ENCODE data around the gene MICOS13. TPM values are rescaled to one million over a fixed set of nuclear protein-coding genes. Genes with fewer than 3 reads are reported as not detected.

The MICOS13 gene
- total RNA-seq, 1 donor from 2014 or later: 22.8 TPM

DNA sequence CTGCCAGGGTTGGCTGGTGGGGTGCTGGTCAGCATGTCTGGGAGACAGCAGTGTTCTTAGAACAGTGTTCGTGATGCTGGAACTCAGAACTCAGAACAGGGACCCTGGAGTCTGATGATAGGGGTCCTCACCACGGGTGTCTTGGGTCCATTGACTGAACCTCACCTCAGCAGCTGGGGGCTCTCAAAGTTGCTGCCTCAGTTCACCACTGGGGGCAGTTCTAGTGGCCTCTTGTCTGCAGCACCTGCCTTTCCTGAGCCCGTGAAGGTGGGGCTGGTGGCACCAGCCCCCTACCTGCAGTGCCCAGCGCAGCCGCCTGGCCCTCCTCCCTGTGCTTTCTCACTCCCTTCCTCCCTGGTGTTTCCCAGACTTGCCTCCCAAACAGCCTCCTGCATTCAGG is 29.0 kb downstream of the MICOS13 start:
- Mint-ChIP-seq H3K27ac (ENCODE audit: unreplicated experiment) (no peak overlapping the region), H3K27me3 (ENCODE audit: unreplicated experiment) (peaks cover 3% of the 10 kb centered on the region), H3K9me3 (ENCODE audit: unreplicated experiment) (no peaks in the 10 kb centered on the region), H3K4me1 (ENCODE audit: low read depth, unreplicated experiment) (peaks cover 9% of the 10 kb centered on the region), H3K4me3 (ENCODE audit: unreplicated experiment) (no peak overlapping the region), H3K36me3 (ENCODE audit: unreplicated experiment) (no peaks in the 10 kb centered on the region)
- no peak for DNase-seq
- TF ChIP-seq, protein P1, sequence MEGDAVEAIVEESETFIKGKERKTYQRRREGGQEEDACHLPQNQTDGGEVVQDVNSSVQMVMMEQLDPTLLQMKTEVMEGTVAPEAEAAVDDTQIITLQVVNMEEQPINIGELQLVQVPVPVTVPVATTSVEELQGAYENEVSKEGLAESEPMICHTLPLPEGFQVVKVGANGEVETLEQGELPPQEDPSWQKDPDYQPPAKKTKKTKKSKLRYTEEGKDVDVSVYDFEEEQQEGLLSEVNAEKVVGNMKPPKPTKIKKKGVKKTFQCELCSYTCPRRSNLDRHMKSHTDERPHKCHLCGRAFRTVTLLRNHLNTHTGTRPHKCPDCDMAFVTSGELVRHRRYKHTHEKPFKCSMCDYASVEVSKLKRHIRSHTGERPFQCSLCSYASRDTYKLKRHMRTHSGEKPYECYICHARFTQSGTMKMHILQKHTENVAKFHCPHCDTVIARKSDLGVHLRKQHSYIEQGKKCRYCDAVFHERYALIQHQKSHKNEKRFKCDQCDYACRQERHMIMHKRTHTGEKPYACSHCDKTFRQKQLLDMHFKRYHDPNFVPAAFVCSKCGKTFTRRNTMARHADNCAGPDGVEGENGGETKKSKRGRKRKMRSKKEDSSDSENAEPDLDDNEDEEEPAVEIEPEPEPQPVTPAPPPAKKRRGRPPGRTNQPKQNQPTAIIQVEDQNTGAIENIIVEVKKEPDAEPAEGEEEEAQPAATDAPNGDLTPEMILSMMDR (IDR thresholded peaks at IDR 0.05; ENCODE audit: partially characterized antibody, unreplicated experiment): no peak

GRCh38 chr19:5648464-5648863 is 31.9 kb downstream of the MICOS13 start:
- H3K4me3 Mint-ChIP-seq (ENCODE audit: unreplicated experiment): no peak overlapping the region
- peaks cover 2% of the 10 kb centered on the region for H3K27me3 Mint-ChIP-seq (ENCODE audit: unreplicated experiment)
- TF ChIP-seq, protein P1 (IDR thresholded peaks at IDR 0.05; ENCODE audit: partially characterized antibody, unreplicated experiment): no peak
- DNase-seq: no peak
- peaks cover 16% of the 10 kb centered on the region for H3K4me1 Mint-ChIP-seq (ENCODE audit: low read depth, unreplicated experiment)
- H3K27ac Mint-ChIP-seq (ENCODE audit: unreplicated experiment): peak overlapping the region; percentile 66
- H3K9me3 Mint-ChIP-seq (ENCODE audit: unreplicated experiment): no peaks in the 10 kb centered on the region
- no peaks in the 10 kb centered on the region for H3K36me3 Mint-ChIP-seq (ENCODE audit: unreplicated experiment)

GRCh38 chr19:5646703-5647102 is 33.6 kb downstream of the MICOS13 start:
- TF ChIP-seq, protein P1 (IDR thresholded peaks at IDR 0.05; ENCODE audit: partially characterized antibody, unreplicated experiment): no peak
- Mint-ChIP-seq H3K9me3 (ENCODE audit: unreplicated experiment) (no peaks in the 10 kb centered on the region), H3K4me1 (ENCODE audit: low read depth, unreplicated experiment) (peaks cover 8% of the 10 kb centered on the region), H3K4me3 (ENCODE audit: unreplicated experiment) (no peak overlapping the region), H3K27me3 (ENCODE audit: unreplicated experiment) (peaks cover 2% of the 10 kb centered on the region), H3K27ac (ENCODE audit: unreplicated experiment) (no peak overlapping the region), H3K36me3 (ENCODE audit: unreplicated experiment) (no peaks in the 10 kb centered on the region)
- DNase-seq: no peak

DNA sequence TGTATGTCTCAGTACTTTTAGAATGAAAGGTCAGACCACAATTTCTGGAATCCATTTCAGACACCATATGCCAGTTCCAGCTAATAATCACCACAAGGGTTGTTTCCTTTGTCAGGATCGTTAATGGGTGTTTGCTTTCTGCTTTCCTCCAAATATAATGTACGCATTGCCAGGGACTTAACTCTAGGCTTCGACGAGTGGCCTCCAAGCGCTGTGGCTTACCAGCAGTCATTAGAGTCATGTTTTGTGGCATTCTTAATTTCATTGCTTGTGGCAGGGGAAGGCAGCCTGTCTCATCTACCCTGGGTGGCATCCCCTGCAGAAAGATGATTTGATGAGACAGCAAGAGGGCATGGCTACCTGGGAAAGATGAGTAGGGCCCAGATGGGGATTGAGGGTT is 34.9 kb downstream of the MICOS13 start:
- Mint-ChIP-seq H3K36me3 (ENCODE audit: unreplicated experiment) (no peaks in the 10 kb centered on the region), H3K4me1 (ENCODE audit: low read depth, unreplicated experiment) (peaks cover 9% of the 10 kb centered on the region), H3K4me3 (ENCODE audit: unreplicated experiment) (no peak overlapping the region), H3K27me3 (ENCODE audit: unreplicated experiment) (peaks cover 2% of the 10 kb centered on the region), H3K27ac (ENCODE audit: unreplicated experiment) (peak overlapping the region; percentile 73), H3K9me3 (ENCODE audit: unreplicated experiment) (no peaks in the 10 kb centered on the region)
- TF ChIP-seq, protein P1 (IDR thresholded peaks at IDR 0.05; ENCODE audit: partially characterized antibody, unreplicated experiment): no peak
- no peak for DNase-seq

DNA sequence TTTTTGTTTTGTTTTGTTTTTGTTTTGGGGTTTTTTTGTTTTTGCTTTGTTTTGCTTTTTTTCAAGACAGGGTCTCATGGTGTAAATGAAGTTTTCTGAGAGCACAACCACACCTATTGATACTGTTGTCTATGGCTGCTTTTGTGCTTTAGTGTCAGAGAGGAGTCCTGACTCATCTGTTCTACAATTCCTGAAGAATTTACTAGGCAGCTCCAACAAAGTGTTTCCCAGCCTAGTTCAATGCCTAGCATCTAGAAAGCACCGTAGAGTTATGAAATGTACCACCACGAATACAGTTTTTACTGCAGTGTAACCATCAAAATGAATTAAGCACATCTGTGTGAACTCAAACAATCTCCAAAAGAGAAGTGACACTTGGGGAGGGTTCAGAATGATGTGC is 36.3 kb downstream of the MICOS13 start:
- H3K4me3 Mint-ChIP-seq (ENCODE audit: unreplicated experiment): no peak overlapping the region
- no peak for DNase-seq
- TF ChIP-seq, protein P1 (IDR thresholded peaks at IDR 0.05; ENCODE audit: partially characterized antibody, unreplicated experiment): no peak
- peaks cover 9% of the 10 kb centered on the region for H3K4me1 Mint-ChIP-seq (ENCODE audit: low read depth, unreplicated experiment)
- H3K27ac Mint-ChIP-seq (ENCODE audit: unreplicated experiment): peak overlapping the region; percentile 71
- H3K9me3 Mint-ChIP-seq (ENCODE audit: unreplicated experiment): no peaks in the 10 kb centered on the region
- no peaks in the 10 kb centered on the region for H3K36me3 Mint-ChIP-seq (ENCODE audit: unreplicated experiment)
- peaks cover 2% of the 10 kb centered on the region for H3K27me3 Mint-ChIP-seq (ENCODE audit: unreplicated experiment)

Data from glutamatergic neuron (in vitro differentiated cells).